K562 (cell line): ENCODE data around the gene PLAGL1. TPM values are rescaled to one million over a fixed set of nuclear protein-coding genes. Genes with fewer than 3 reads are reported as not detected.

Source experiments
- ATAC-seq: fragments of 200-7000 bp; cut with Tn5 transposase; 3 replicates; pipeline ENCODE4 v1.9.1; 2020; ENCODE audit warnings: moderate library complexity
- BruUV-seq: library from RNA; stranded (reverse); fragments of 400-500 nt; replicated peaks from 2 replicates; lab custom pipeline; 2021; lab: Mats Ljungman, UMichigan
- CTCF ChIA-PET: fragments of 300-600 bp; formaldehyde crosslinking; extraction: SDS; loops from one replicate; lab custom pipeline; 2021; ENCODE audit warnings: low intra/inter-chr PET ratio; lab: Yijun Ruan, JAX
- POLR2A ChIA-PET: fragments of 300-600, 350-650 bp; sonication (Branson Sonifier 250); formaldehyde crosslinking; extraction: SDS; loops from one replicate; lab custom pipeline; 2021; ENCODE audit warnings: antibody characterized with exemption, inconsistent platforms; lab: Yijun Ruan, JAX
- DNase-seq, 4 experiments: peaks; one replicate each; pipeline versions ENCODE4 v3.0.0 to v3.0.0-alpha.2; 2011 to 2018; ENCODE audit warnings: low spot score in 3 of 4, mixed read lengths in 3 of 4; ENCODE audit errors: extremely low read depth in 1 of 4
- FAIRE-seq: peaks from 2 replicates; lab custom pipeline; 2011; peaks lifted over from hg19 to GRCh38; lab: Jason Lieb, UNC
- H2AFZ ChIP-seq: 2 replicates; pipeline ENCODE4 v1.6.0; 2011; ENCODE audit warnings: low read depth, low read length, control low read depth, inconsistent platforms
- H3K27ac ChIP-seq: fragments of 200-600 bp; 3 replicates; pipeline ENCODE4 v1.8.0; 2011; ENCODE audit warnings: low read depth, mild to moderate bottlenecking, control low read depth, inconsistent platforms, low read length, moderate library complexity, mixed read lengths; ENCODE audit errors: extremely low read depth
- H3K27me3 ChIP-seq, 2 experiments: fragments of 300-600 bp in 1 of 2; 2 replicates in 1 of 2; 3 replicates in 1 of 2; pipeline versions ENCODE4 v1.6.0 to v1.8.0; 2011; ENCODE audit warnings: inconsistent platforms in 2 of 2, low read length in 2 of 2, mild to moderate bottlenecking in 1 of 2, mixed read lengths in 1 of 2, moderate library complexity in 1 of 2; ENCODE audit not compliant: control insufficient read depth in 2 of 2, insufficient read depth in 2 of 2
- H3K36me3 ChIP-seq: fragments of 300-600 bp; 3 replicates; pipeline ENCODE4 v1.8.0; 2011; ENCODE audit warnings: mild to moderate bottlenecking, low read length, inconsistent platforms; ENCODE audit not compliant: control insufficient read depth, insufficient read depth
- H3K4me1 ChIP-seq, 2 experiments: fragments of 200-600 bp in 1 of 2; replicated peaks in 1 of 2; 2 replicates in 1 of 2; 3 replicates in 1 of 2; pipeline versions ENCODE4 v1.5.1 to v1.8.0; 2011; ENCODE audit warnings: inconsistent platforms in 2 of 2, low read length in 2 of 2, mild to moderate bottlenecking in 1 of 2, mixed read lengths in 1 of 2, moderate library complexity in 1 of 2; ENCODE audit not compliant: control insufficient read depth in 2 of 2, insufficient read depth in 2 of 2
- H3K4me2 ChIP-seq: 2 replicates; pipeline ENCODE4 v1.6.1; 2011; ENCODE audit warnings: low read length, control low read depth, inconsistent platforms, mixed read lengths; ENCODE audit not compliant: insufficient read depth
- H3K4me3 ChIP-seq: fragments of 200-600 bp; sonication (generic), shearing (Covaris generic); 2 replicates; pipeline ENCODE4 v1.5.1; 2016; ENCODE audit warnings: control low read depth, inconsistent platforms
- H3K79me2 ChIP-seq: fragments of 200-600 bp; 3 replicates; pipeline ENCODE4 v1.8.0; 2011; ENCODE audit warnings: low read length, inconsistent platforms; ENCODE audit not compliant: control insufficient read depth, insufficient read depth
- H3K9ac ChIP-seq, 2 experiments: 2 replicates each; pipeline versions ENCODE4 v1.6.0 to v1.6.1; 2011; ENCODE audit warnings: low read depth in 2 of 2, low read length in 2 of 2, control low read depth in 1 of 2, inconsistent platforms in 1 of 2, mild to moderate bottlenecking in 1 of 2, mixed read lengths in 1 of 2; ENCODE audit not compliant: insufficient read depth in 1 of 2
- H3K9me1 ChIP-seq: one replicate; pipeline ENCODE4 v1.6.0; 2011; ENCODE audit warnings: inconsistent platforms, mild to moderate bottlenecking, low read length, moderate library complexity; ENCODE audit not compliant: control insufficient read depth, insufficient read depth
- H3K9me3 ChIP-seq: replicated peaks from 2 replicates; pipeline ENCODE4 v1.5.1; 2011; ENCODE audit warnings: low read depth, low read length, inconsistent platforms; ENCODE audit not compliant: control insufficient read depth, insufficient read depth
- H4K20me1 ChIP-seq: replicated peaks from 2 replicates; pipeline ENCODE4 v1.6.1; 2011; ENCODE audit warnings: low read length, inconsistent platforms, mixed read lengths; ENCODE audit not compliant: control insufficient read depth, insufficient read depth
- CBFB ChIP-seq: sonication (generic); formaldehyde crosslinking; IDR thresholded peaks from 2 replicates; pipeline ENCODE4 v1.4.0; 2020; ENCODE audit warnings: mild to moderate bottlenecking, missing genetic modification reagents
- CBX3 ChIP-seq, 2 experiments: IDR thresholded peaks; 1 replicate in 1 of 2; 2 replicates in 1 of 2; pipeline ENCODE4 v1.6.1; 2012; ENCODE audit warnings: inconsistent platforms in 2 of 2, low read length in 2 of 2, borderline replicate concordance in 1 of 2, control low read depth in 1 of 2
- CC2D1A ChIP-seq: fragments of 450-650 bp; IDR thresholded peaks from 2 replicates; pipeline ENCODE4 v1.6.1; 2017; ENCODE audit warnings: mild to moderate bottlenecking
- GATA2 ChIP-seq: sonication (generic); formaldehyde crosslinking; IDR thresholded peaks from 2 replicates; pipeline ENCODE4 v1.4.0; 2020; ENCODE audit warnings: mild to moderate bottlenecking, missing genetic modification reagents
- HNRNPLL ChIP-seq: fragments of 200-400 bp; formaldehyde crosslinking; IDR thresholded peaks from 2 replicates; pipeline ENCODE4 v1.6.1; 2017; ENCODE audit warnings: low read length, low read depth, mild to moderate bottlenecking; ENCODE audit not compliant: poor library complexity, severe bottlenecking
- PHB2 ChIP-seq: fragments of 450-650 bp; IDR thresholded peaks from 2 replicates; pipeline ENCODE4 v1.6.1; 2017; ENCODE audit warnings: low read depth
- PRPF4 ChIP-seq: fragments of 200-400 bp; formaldehyde crosslinking; IDR thresholded peaks from one replicate; pipeline ENCODE4 v1.6.1; 2017; ENCODE audit warnings: low read length, low read depth, mild to moderate bottlenecking; ENCODE audit not compliant: insufficient read depth, poor library complexity, severe bottlenecking
- SMARCC2 ChIP-seq: fragments of 450-650 bp; IDR thresholded peaks from 2 replicates; pipeline ENCODE4 v1.6.1; 2017; ENCODE audit warnings: antibody characterized with exemption, moderate library complexity, mild to moderate bottlenecking, low read depth
- ZNF121 ChIP-seq: sonication (generic); formaldehyde crosslinking; conservative IDR thresholded peaks from 2 replicates; pipeline ENCODE4 v1.8.0; 2022; ENCODE audit warnings: missing genetic modification reagents
- ZNF224 ChIP-seq: sonication (generic); formaldehyde crosslinking; IDR thresholded peaks from 2 replicates; pipeline ENCODE4 v1.8.0; 2022; ENCODE audit warnings: mild to moderate bottlenecking, missing genetic modification reagents
- WGBS: fragments of 100-300 bp; shearing (Covaris generic); methylation state at CpG from one replicate; pipeline ENCODE4 v1.1.6; 2016; ENCODE audit warnings: low coverage, mixed read lengths; ENCODE audit not compliant: insufficient coverage; ENCODE audit errors: missing lambda C conversion rate; 5-methylcytosine and 5-hydroxymethylcytosine counted together
- in situ Hi-C: fragments of 300-500 bp; cut with MboI; formaldehyde crosslinking; loops from 4 replicates; pipeline ENCODE4 v1.15.0; 2018; ENCODE audit warnings: inconsistent platforms, mixed read lengths
- intact Hi-C: fragments of 100-400 bp; cut with micrococcal nuclease; formaldehyde crosslinking; loops from 2 replicates; pipeline ENCODE4 v1.14.2; 2022
- polyA plus RNA-seq, 8 experiments: library from polyadenylated mRNA; depleted of rRNA in 4 of 8; stranded (reverse) in 5 of 8; unstranded in 3 of 8; fragments of >200 nt; fragmentation: Nextera tagmentation in 2 of 8; fragmentation: Illumina TruSeq in 1 of 8; extraction: Ambion mirVana in 2 of 8; extraction: Trizol in 1 of 8; gene quantifications; 2 replicates each; pipeline versions ENCODE4 v1.2.1 to v1.2.3, GENCODE V29; 2011 to 2014; ENCODE audit warnings: inconsistent platforms in 1 of 8, missing spikeins in 1 of 8
- total RNA-seq, 7 experiments: library from RNA; depleted of rRNA in 6 of 7; stranded (reverse); fragments of >200 nt in 6 of 7; fragmentation: Illumina TruSeq in 2 of 7; extraction: Trizol in 2 of 7; gene quantifications; 2 replicates each; pipeline versions ENCODE4 v1.2.1 to v1.2.3, GENCODE V29; 2011 to 2021; ENCODE audit warnings: low replicate concordance in 1 of 7
- TF ChIP-seq, protein P1 (sequence below), 2 experiments: fragments of 450-650 bp in 1 of 2; sonication (generic) in 1 of 2; formaldehyde crosslinking in 1 of 2; IDR thresholded peaks in 1 of 2; conservative IDR thresholded peaks in 1 of 2; 2 replicates each; pipeline versions ENCODE4 v1.6.1 to v1.8.1; 2016 to 2023; ENCODE audit warnings: mild to moderate bottlenecking in 2 of 2, moderate library complexity in 2 of 2, inconsistent platforms in 1 of 2, missing genetic modification reagents in 1 of 2
- TF ChIP-seq, protein P2 (sequence below): fragments of 450-650 bp; IDR thresholded peaks from one replicate; pipeline ENCODE4 v1.6.1; 2018; ENCODE audit warnings: mild to moderate bottlenecking, moderate library complexity; ENCODE audit not compliant: partially characterized antibody

PLAGL1 gene
- total and polyA plus RNA-seq, 9 of the 15 experiments (the other 6 are each of a cell fraction or from before 2014, with no cell fraction given) = 4.9 to 29.6 (median 13.2) TPM

DNA sequence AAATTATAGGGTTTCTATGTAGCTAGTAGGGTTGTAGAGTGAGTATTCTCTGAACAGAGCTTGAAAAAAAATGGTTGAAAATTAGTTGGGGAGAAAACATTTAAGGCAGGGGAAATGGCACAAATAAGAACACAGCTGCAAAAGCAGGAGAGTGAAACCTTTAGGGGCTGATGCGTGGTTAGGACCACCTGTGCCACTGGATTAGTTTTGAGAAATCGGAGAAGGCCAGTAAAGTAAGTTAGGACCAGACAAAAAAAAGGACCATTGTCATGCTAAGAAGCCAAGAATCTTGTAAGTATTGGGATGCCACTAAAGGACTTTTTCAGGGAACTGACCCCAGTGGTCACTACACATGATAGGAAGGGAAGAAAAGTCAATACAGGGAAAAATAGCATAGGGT, 9.4 kb downstream of the PLAGL1 start:
- ChIA-PET CTCF (no interaction called here), POLR2A (no interaction called here)
- intact Hi-C loops = no loop called here
- Histone ChIP-seq H3K79me2 (no peaks in the 10 kb centered on the region), H3K27me3 (no peaks in the 10 kb centered on the region), H3K9me1 (no peaks in the 10 kb centered on the region), H3K4me1 (no peaks in the 10 kb centered on the region), H3K36me3 (0 out of 3 replicates have a peak, but pooled peaks cover 3% of the 10 kb centered on the region), H2AFZ (no peak overlapping the region), H3K4me2 (no peak overlapping the region), H3K9me3 (no peaks in the 10 kb centered on the region), H3K27ac (no peak overlapping the region), H3K4me3 (no peak overlapping the region), H3K9ac (no peak overlapping the region), H4K20me1 (no peaks in the 10 kb centered on the region)
- DNase-seq (no peak), ATAC-seq (no peak), FAIRE-seq (no peak)
- WGBS = 10% methylated on average over 2 of the region's 2 CpGs
- no TSS peak for BruUV-seq
- in situ Hi-C loops = no loop called here
- TF ChIP-seq, protein P1, sequence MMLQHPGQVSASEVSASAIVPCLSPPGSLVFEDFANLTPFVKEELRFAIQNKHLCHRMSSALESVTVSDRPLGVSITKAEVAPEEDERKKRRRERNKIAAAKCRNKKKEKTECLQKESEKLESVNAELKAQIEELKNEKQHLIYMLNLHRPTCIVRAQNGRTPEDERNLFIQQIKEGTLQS (IDR thresholded peaks at IDR 0.05) = no peak
- TF ChIP-seq, protein P1 (CRISPR knock-in tag; conservative IDR thresholded peaks at IDR 0.05) = no peak
- TF ChIP-seq HNRNPLL (no peak), PHB2 (no peak), CC2D1A (no peak), PRPF4 (no peak), ZNF224 (CRISPR knock-in tag) (no peak), ZNF121 (no peak), CBX3 (IDR thresholded peaks at IDR 0.05; ENCODE audit: borderline replicate concordance in 1 of 2, low read length in 2 of 2) (no peak), GATA2 (CRISPR knock-in tag) (no peak), CBFB (CRISPR knock-in tag) (no peak), SMARCC2 (no peak)
- TF ChIP-seq, protein P2, sequence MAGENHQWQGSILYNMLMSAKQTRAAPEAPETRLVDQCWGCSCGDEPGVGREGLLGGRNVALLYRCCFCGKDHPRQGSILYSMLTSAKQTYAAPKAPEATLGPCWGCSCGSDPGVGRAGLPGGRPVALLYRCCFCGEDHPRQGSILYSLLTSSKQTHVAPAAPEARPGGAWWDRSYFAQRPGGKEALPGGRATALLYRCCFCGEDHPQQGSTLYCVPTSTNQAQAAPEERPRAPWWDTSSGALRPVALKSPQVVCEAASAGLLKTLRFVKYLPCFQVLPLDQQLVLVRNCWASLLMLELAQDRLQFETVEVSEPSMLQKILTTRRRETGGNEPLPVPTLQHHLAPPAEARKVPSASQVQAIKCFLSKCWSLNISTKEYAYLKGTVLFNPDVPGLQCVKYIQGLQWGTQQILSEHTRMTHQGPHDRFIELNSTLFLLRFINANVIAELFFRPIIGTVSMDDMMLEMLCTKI = no peak
